Heart right ventricle (tissue), 16 donors: ENCODE measurements around the gene TMEM120B. TPM values are rescaled to one million over a fixed set of nuclear protein-coding genes. Genes with fewer than 3 reads are reported as not detected.
"Not testable (repeated sequence)": the region's sequence is repeated elsewhere in the genome, so short reads cannot be mapped to it uniquely, and the experiment has no call there.

Source experiments
- ATAC-seq, 8 donors: fragments of 200-7000 bp; cut with Tn5 transposase; one replicate each; pipeline ENCODE4 v1.9.1; 2020; ENCODE audit warnings: mild to moderate bottlenecking in 8 of 8, moderate library complexity in 8 of 8, moderate number of reproducible peaks in 1 of 8
- DNase-seq, 2 donors: peaks; one replicate each; pipeline ENCODE4 v3.0.0-alpha.2; 2020
- H3K27ac ChIP-seq, 10 donors: fragments of 200-600 bp; sonication (generic) in 2 of 10; one replicate each; pipeline versions ENCODE4 v1.5.0 to v1.8.0; 2020 to 2022; ENCODE audit warnings: mild to moderate bottlenecking in 3 of 10
- H3K27me3 ChIP-seq, 7 donors: fragments of 200-600 bp; one replicate each; pipeline ENCODE4 v1.8.0; 2021 to 2022; ENCODE audit warnings: mild to moderate bottlenecking in 2 of 7
- H3K36me3 ChIP-seq, 9 donors: fragments of 200-600 bp; sonication (generic) in 1 of 9; one replicate each; pipeline versions ENCODE4 v1.5.0 to v1.8.0; 2020 to 2022; ENCODE audit warnings: mild to moderate bottlenecking in 2 of 9
- H3K4me1 ChIP-seq, 9 donors: fragments of 200-600 bp; sonication (generic) in 1 of 9; one replicate each; pipeline versions ENCODE4 v1.5.0 to v1.8.0; 2020 to 2022; ENCODE audit warnings: mild to moderate bottlenecking in 4 of 9
- H3K4me3 ChIP-seq, 10 donors: fragments of 200-600 bp; sonication (generic) in 2 of 10; one replicate each; pipeline versions ENCODE4 v1.5.0 to v1.8.0; 2020 to 2022; ENCODE audit warnings: mild to moderate bottlenecking in 7 of 10, moderate library complexity in 2 of 10
- H3K9me3 ChIP-seq, 11 donors: fragments of 200-600 bp in 10 of 11; sonication (generic) in 2 of 11; one replicate each; pipeline versions ENCODE4 v1.5.0 to v1.8.0; 2013 to 2022; ENCODE audit warnings: mild to moderate bottlenecking in 2 of 11, control low read depth in 1 of 11, moderate library complexity in 1 of 11
- WGBS, 2 donors: extraction: QIAGEN DNeasy Blood & Tissue Kit; methylation state at CpG; one replicate each; pipeline ENCODE4 v1.1.7; 2013; ENCODE audit warnings: inconsistent platforms in 1 of 2; 5-methylcytosine and 5-hydroxymethylcytosine counted together
- intact Hi-C, 10 donors: fragments of 100-400 bp; cut with DNase I; formaldehyde crosslinking; loops; one replicate each; pipeline versions ENCODE4 v1.11.1 to v1.14.2; 2022
- polyA plus RNA-seq, 2 donors: library from polyadenylated mRNA; stranded (reverse); fragments of 200-250 nt; gene quantifications; one replicate each; pipeline ENCODE4 v1.2.3, GENCODE V29; 2013
- total RNA-seq, 10 donors: library from RNA; stranded (reverse); fragmentation: NEBNext Ultra II Directional in 3 of 10; extraction: Animal tissue kit (Norgen Biotek cat#: 25700) in 3 of 10; gene quantifications; one replicate each; pipeline versions ENCODE4 v1.2.1 to v1.2.4, GENCODE V29; 2021 to 2023
- TF ChIP-seq, protein P1 (sequence below), 9 donors: fragments of 200-600 bp; sonication (generic) in 2 of 9; IDR thresholded peaks; one replicate each; pipeline versions ENCODE4 v1.5.0 to v1.8.0; 2021 to 2022; ENCODE audit warnings: antibody characterized with exemption in 9 of 9, mild to moderate bottlenecking in 5 of 9, moderate library complexity in 1 of 9
- donor health status: Arrhythmogenic right ventricular cardiomyopathy.
- donor health status: ischemic (EF 13 %, LVEDD 7.1; RV severe dilation, severe dysfunction).
- donor health status: healthy with polysubstance abuse.
- donor health status: DM: no; HTN: yes; CAD: no.
- donor health status: DM: no; HTN: no; CAD: no.
- donor health status: ischemic (EF 25% LVEDD 6.9; RV normal size, moderate dysfunction).
- donor health status: ischemic (EF 25% LVEDD 5.7; RV mildly dilated, moderate dysfunction).
- donor health status: healthy.
- donor health status: DM: yes; HTN: yes; CAD: no.
- donor health status: Ischemic cardiomyopathy.
- donor health status: ischemic (EF 35%, LVEDD 5.7; RV mildly dilated, moderate dysfunction).
- donor health status: nonischemic (EF 11% LVEDD 7.7; RV severe dilation, severe dysfunction).
- donor health status: DM: yes; HTN: yes; CAD: no.
- donor health status: PGD.
- donor health status: ischemic (EF 29% LVEDD 5.4; RV normal size, mild dysfunction).
- donor health status: nonischemic (EF 23%, LVEDD 6.1; RV moderate dilation, normal function).

The TMEM120B gene
- total and polyA plus RNA-seq, 12 donors, result 5.3 to 12.7 (median 7.4) TPM

DNA sequence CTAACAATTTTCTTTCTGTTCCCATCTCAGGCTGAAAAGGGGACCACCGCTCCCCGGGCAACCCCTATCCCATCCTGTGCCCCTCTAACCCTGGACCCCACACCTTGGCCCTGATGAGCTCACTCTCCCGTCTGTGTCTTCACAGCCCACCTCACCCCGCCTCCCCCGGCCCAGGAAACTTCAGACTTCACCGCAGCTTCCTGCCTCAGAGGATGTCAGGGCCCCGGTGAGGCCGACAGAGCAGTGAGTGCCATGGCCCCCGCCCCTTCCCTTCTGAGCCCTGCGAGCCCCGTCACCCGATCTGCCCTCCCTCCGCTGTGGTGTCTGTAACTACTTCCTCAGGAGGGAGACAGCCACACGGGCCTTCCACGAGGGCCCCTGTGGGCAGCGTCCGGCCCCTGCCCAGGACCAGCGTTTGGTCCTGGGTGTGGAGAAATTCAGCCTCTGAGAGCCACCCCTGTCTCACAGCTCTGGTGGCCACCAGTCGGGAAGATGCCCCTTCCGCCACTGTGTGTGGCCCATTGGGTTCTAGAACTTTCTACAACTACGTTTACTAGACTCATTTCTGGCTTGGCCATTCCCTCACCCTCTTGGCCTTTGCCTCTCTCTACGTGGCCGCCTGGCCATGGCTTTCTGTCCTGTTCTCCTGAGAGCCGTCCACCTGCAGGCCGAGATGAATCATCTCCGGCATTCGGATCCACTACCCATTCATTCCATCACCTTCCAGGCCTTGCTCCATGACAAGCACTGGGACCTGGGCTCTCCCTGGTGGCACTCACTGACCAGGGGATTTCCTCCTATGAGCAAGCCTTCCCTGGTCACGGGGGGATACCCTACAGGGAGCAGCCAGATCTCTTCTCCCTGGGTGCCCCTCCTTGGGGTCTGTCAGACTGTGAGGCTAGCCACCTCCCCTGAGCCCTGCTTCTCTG lies 77.5 kb downstream of the TMEM120B start:
- ATAC-seq (peak in 6 of 8 donors; percentile 4 to 64 (median 36)), DNase-seq (peak; percentile 66 to 69)
- H3K4me3 ChIP-seq, result peak overlapping the region in 2 of 10 donors; percentile 19 to 72
- intact Hi-C loops, result loop anchor here in 7 of 10 donors (5.0 kb wide), 1 partner anchor 93 kb away; no protein-coding TSS in a partner anchor
- TF ChIP-seq, protein P1, sequence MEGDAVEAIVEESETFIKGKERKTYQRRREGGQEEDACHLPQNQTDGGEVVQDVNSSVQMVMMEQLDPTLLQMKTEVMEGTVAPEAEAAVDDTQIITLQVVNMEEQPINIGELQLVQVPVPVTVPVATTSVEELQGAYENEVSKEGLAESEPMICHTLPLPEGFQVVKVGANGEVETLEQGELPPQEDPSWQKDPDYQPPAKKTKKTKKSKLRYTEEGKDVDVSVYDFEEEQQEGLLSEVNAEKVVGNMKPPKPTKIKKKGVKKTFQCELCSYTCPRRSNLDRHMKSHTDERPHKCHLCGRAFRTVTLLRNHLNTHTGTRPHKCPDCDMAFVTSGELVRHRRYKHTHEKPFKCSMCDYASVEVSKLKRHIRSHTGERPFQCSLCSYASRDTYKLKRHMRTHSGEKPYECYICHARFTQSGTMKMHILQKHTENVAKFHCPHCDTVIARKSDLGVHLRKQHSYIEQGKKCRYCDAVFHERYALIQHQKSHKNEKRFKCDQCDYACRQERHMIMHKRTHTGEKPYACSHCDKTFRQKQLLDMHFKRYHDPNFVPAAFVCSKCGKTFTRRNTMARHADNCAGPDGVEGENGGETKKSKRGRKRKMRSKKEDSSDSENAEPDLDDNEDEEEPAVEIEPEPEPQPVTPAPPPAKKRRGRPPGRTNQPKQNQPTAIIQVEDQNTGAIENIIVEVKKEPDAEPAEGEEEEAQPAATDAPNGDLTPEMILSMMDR (IDR thresholded peaks at IDR 0.05), result peak in 1 of 9 donors; percentile 6
- no peaks in the 10 kb centered on the region for H3K9me3 ChIP-seq
- peaks cover 10 to 78% (median 42%) of the 10 kb centered on the region in 9 donors for H3K4me1 ChIP-seq
- no peaks in the 10 kb centered on the region for H3K27me3 ChIP-seq
- H3K27ac ChIP-seq, result peak overlapping the region; percentile 17 to 100 (median 80)
- WGBS, 2 donors, result 59 to 62% methylated on average over 28 of the region's 28 CpGs
- no peaks in the 10 kb centered on the region for H3K36me3 ChIP-seq

- intact Hi-C loops, result loop anchor here in 7 of 10 donors (5.0 kb wide), 1 partner anchor 93 kb away; no protein-coding TSS in a partner anchor
- DNase-seq, H3K27me3 ChIP-seq, ATAC-seq, H3K9me3 ChIP-seq, H3K36me3 ChIP-seq: not testable (repeated sequence)
- WGBS, 2 donors, result 94 to 97% methylated on average over 8 of the region's 8 CpGs
- H3K4me1 ChIP-seq, result peaks cover 16 to 83% (median 49%) of the 10 kb centered on the region in 9 donors
- H3K4me3 ChIP-seq, result peak overlapping the region in 1 of 10 donors; percentile 72
- peak overlapping the region in 5 of 10 donors; percentile 77 to 100 (median 86) for H3K27ac ChIP-seq
Measured at GRCh38 chr12:121790785-121791184, 78.2 kb downstream of the TMEM120B start.

DNA sequence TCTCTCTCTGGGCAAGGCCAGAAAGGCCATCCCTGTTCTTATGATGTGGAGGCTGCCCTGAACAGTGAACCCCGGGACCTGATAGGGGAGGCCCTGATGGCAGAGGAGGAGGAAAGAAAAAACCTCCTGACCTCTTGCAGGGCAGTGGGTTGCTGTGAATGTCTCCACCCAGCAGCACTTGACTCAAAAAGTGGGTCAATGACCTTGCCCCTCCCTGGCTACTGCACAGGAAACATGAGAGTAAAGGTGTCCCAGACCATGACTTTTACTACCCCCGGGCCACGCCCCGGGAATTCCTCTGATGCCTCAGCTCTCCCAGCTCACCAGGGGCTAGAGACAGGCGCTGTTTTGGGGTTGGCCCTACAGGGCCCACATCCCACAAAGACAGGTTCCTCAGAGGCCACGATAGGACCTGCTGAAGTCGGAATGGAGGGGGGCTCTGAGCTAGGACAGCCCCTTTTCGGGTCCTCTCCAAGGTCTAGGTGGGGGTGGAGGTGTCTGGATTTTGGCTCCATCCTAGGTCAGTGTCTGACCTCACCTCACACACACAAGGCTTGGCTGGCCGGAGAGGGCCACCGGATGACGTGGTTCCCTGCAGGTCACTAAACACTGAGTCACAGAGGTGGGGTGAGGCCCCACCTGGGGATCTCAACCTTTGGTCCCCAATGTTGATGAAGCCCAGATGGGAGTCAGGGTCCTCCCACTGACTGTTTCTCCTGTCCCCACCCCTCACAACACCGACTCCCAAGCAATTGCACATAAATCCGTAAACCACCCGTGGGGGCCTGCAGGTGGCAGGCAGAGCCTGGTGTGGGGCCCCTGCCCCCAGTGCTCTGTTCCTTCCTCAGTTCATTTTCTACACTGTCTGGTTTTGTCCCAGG lies 79.4 kb downstream of the TMEM120B start:
- WGBS, 2 donors, result 79 to 81% methylated on average over 14 of the region's 14 CpGs
- TF ChIP-seq, protein P1 (IDR thresholded peaks at IDR 0.05), result no peak
- ATAC-seq (no peak), DNase-seq (no peak)
- Histone ChIP-seq H3K4me3 (peak overlapping the region in 4 of 10 donors; percentile 44 to 72 (median 61)), H3K9me3 (no peaks in the 10 kb centered on the region), H3K4me1 (peaks cover 24 to 86% (median 60%) of the 10 kb centered on the region in 9 donors), H3K27me3 (no peaks in the 10 kb centered on the region), H3K36me3 (peaks cover 0 to 16% (median 7%) of the 10 kb centered on the region in 9 donors), H3K27ac (peak overlapping the region in 6 of 10 donors; percentile 68 to 100 (median 100))
- intact Hi-C loops, result loop anchor here in 7 of 10 donors (2.0 to 5.0 kb wide), 2 partner anchors 15 to 95 kb away; no protein-coding TSS in a partner anchor

DNA sequence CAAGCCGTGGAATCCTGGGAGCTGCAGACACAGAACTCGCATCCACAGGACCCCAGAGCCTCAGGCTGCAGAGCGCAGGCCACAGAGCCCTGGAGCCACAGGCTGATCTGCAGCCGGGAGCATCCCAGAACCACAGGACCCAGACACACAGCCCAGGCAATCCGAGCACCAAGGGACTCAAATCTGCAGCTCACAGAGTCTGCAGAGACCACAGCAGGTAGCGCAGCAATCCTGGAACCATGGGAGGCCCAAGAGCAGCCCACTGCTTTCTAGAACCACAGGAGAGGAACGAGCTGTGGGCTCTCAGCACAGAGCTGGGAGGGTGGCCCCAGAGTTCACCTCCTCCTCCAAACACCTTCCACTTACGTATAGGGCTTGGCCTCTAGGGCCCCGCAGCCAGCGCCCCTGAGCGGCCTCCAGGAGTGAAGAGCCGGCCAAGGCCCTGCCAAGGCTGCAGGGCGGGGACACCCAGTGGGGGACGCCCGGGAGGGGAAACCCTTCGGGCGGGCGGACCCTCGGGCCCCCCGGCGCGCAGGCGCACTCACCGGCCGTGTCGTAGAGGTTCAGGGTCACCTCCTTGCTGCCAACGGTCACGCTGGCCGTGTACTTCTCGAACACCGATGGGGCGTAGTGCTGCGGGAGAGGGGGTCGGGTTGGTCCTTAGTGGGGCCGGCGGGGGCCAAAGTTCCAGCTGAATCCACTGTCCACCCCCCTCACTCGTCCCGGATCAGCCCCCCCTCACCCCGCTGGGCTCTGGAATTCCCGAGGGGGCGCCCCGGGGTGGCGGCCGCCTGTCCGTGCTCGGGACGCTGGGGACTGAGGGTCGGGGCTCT lies 80.3 kb downstream of the TMEM120B start:
- DNase-seq, result peak in 1 of 2 donors; percentile 68
- H3K27ac ChIP-seq, result peak overlapping the region; percentile 24 to 100 (median 100)
- peak in 2 of 8 donors; percentile 2 to 7 for ATAC-seq

More for the DNA sequence above, 80.3 kb downstream of the TMEM120B start:
- Histone ChIP-seq H3K9me3 (no peaks in the 10 kb centered on the region), H3K4me3 (peak overlapping the region; percentile 32 to 72 (median 58)), H3K4me1 (peaks cover 30 to 87% (median 69%) of the 10 kb centered on the region in 9 donors), H3K36me3 (peaks cover 0 to 21% (median 7%) of the 10 kb centered on the region in 9 donors), H3K27me3 (no peaks in the 10 kb centered on the region)
- intact Hi-C loops, result loop anchor here in 7 of 10 donors (2.0 to 5.0 kb wide), 2 partner anchors 16 to 96 kb away; no protein-coding TSS in a partner anchor
- 36 to 37% methylated on average over 46 to 48 of the region's 48 CpGs for WGBS, 2 donors
- TF ChIP-seq, protein P1 (IDR thresholded peaks at IDR 0.05), result no peak
